HS-5 (cell line): ENCODE measurements around the gene CAPN11.
"Not testable (repeated sequence)": the region's sequence is repeated elsewhere in the genome, so short reads cannot be mapped to it uniquely, and the experiment has no call there.

Experiments
- DNase-seq: peaks from one replicate; pipeline ENCODE4 v3.0.0-alpha.2; 2012; ENCODE audit warnings: low read depth

Gene CAPN11

DNA sequence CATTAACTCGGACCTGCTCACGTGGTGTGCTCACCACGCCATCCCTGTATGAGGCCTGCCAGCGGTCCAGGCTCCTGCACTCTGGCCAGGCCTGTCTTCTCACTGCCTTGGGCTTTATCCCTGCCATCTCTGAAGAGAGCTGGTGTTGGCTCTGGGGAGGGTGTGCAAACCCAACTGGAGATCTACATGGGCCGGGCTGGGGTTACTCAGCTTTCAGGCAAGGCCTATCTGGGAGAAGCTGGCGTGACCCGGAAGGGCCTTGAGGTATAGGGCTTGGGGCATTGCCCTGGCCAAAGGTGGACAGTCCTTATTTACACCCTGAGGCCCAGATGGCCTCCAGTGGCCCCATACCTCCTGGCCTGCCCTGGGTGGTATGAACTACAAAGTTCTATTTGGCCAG, 69.8 kb downstream of the CAPN11 start:
- DNase-seq, result no peak

DNA sequence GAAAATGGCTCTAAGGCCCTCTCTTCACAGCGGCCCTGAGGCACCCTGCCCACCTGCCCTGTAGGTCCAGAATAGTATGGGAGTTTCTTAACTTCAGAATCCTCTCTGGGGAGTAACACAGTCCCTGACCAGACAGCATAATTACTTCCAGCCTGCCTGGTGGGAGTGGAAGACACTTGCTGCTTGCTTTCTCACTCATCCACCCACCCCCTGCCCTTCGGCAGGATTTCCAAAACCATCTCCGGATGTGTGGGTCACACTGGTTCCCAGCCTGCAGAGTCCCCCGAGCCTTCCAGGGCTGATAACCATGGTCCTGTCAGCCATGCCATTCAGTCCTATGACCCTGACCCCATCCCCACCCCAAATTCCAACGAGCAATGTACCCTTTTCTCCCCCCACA, 70.2 kb downstream of the CAPN11 start:
- no peak for DNase-seq

DNA sequence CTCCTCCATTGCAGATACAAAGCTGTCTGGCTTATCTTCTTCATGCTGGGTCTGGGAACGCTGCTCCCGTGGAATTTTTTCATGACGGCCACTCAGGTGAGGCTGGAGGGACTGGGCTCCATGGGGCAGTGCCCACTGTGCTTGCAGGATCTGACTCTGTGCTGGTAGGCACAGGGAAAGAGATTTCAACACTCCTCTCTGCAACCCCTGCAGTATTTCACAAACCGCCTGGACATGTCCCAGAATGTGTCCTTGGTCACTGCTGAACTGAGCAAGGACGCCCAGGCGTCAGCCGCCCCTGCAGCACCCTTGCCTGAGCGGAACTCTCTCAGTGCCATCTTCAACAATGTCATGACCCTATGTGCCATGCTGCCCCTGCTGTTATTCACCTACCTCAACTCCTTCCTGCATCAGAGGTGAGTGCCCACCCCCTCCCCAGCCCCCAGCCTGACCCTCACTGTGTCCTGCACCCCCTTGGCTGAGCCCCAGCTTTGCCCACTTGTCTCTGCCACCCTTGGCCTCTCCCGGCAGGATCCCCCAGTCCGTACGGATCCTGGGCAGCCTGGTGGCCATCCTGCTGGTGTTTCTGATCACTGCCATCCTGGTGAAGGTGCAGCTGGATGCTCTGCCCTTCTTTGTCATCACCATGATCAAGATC, 70.9 kb downstream of the CAPN11 start:
- DNase-seq, result no peak

DNA sequence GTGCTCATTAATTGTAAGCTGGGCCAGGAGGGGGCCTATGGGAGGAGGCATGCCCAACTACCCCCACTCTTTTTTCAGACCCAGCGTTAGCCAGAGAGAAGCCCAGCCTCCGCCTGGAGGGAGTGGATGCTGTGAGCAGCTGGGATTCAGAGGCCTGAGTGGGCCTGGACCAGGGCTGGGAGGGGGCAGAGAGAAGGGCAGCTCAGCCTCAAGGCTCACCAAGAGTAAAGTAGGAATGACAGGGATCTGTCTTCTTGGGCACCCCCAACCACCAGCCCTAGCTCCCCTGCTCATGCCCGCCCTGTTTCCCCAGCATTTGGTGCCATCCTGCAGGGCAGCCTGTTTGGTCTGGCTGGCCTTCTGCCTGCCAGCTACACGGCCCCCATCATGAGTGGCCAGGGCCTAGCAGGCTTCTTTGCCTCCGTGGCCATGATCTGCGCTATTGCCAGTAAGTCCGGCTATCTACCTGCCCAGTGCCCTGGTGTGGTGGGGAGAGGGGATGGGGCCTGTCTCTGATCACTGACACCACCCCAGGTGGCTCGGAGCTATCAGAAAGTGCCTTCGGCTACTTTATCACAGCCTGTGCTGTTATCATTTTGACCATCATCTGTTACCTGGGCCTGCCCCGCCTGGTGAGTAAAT, 71.5 kb downstream of the CAPN11 start:
- no peak for DNase-seq

DNA sequence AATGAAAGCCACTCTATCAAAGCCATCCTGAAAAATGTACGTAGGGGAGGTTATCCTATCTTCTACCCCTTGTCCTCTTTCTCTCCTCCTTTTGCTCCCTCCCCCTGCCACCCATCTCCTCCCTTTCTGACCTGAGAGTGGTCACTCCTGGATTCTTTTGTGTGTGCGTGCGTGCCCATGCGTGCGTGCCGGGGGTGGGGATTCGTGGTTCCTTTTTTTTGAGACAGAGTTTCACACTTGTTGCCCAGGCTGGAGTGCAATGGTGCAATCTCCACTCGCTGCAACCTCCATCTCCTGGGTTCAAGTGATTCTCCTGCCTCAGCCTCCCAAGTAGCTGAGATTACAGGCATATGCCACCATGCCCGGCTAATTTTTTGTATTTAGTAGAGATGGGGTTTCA, 72.8 kb downstream of the CAPN11 start:
- not testable (repeated sequence) for DNase-seq

DNA sequence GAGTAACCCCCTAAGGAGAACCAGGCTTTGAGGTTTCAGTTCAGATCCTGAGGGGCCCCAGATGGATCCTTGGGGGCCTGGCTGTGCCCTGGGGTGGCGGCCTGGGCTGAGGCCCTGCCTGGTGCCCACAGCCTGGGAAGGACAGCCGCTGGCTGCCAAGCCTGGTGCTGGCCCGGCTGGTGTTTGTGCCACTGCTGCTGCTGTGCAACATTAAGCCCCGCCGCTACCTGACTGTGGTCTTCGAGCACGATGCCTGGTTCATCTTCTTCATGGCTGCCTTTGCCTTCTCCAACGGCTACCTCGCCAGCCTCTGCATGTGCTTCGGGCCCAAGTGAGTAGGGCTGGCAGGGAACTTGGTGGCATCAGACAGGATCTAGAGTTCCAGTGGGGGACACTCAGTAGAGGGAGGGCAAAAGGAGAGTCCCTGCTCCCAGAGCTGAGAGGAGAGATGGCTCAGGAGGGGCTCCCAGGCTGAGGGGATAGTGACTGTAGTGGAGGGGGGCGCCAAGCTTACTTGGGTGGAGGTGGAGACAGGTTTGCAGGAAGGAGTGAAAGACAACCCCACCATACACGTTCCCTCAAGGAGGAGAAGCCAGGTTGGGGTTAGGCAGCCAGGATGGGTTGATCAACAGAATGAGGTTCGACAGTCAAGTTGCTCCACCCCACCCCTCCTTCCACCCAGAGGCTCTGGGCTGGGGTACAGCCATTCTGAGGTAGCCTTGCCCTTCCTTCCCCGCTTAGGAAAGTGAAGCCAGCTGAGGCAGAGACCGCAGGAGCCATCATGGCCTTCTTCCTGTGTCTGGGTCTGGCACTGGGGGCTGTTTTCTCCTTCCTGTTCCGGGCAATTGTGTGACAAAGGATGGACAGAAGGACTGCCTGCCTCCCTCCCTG, 74.3 kb downstream of the CAPN11 start:
- no peak for DNase-seq

DNA sequence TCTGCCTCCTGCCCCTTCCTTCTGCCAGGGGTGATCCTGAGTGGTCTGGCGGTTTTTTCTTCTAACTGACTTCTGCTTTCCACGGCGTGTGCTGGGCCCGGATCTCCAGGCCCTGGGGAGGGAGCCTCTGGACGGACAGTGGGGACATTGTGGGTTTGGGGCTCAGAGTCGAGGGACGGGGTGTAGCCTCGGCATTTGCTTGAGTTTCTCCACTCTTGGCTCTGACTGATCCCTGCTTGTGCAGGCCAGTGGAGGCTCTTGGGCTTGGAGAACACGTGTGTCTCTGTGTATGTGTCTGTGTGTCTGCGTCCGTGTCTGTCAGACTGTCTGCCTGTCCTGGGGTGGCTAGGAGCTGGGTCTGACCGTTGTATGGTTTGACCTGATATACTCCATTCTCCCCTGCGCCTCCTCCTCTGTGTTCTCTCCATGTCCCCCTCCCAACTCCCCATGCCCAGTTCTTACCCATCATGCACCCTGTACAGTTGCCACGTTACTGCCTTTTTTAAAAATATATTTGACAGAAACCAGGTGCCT, 75.0 kb downstream of the CAPN11 start:
- DNase-seq, result no peak
